ENCODE measurements around the gene LMO1. TPM values are rescaled to one million over a fixed set of nuclear protein-coding genes. Genes with fewer than 3 reads are reported as not detected.

LMO1 gene
- total and polyA plus RNA-seq, 10 of the 15 experiments (the other 5 are each of a cell fraction or from before 2014, with no cell fraction given) = not detected

DNA sequence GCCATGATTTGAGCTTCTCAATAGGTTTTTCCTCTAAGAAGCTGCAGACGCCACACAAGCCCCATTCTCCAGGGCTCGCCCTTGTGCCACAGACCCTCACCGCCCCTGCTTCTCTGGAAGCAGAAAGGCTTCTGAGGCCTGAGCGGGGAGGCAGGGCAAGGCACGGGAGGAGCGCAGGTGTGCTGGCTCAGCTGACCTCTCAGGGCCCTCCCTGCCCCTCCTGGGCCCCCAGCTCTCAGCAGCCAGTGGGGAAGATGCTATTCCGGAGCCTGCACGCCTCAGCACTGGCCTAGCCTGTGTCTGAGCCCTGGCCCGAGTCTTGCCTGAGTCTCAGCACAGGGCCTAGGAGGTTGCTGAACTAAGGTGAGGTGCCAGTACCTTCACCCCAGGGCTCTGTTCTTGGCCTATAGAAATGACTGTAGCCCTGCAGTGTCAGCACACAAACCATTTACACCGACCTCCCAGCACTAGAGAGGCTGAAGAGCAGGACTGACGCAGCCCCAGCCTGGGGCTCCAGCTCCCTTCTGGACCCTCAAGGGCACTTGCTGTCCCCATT lies 47.1 kb upstream of the LMO1 start:
- no peaks in the 10 kb centered on the region for H3K4me1 ChIP-seq (ENCODE audit: control insufficient read depth, insufficient read depth, low read length)
- no peaks in the 10 kb centered on the region for H3K27me3 ChIP-seq (replicated peaks in 1 of 2; ENCODE audit: control insufficient read depth in 2 of 2, insufficient read depth in 2 of 2, low read length in 1 of 2)
- no peak for FAIRE-seq
- H2AFZ ChIP-seq (ENCODE audit: control insufficient read depth, low read depth, low read length) = no peak overlapping the region
- no peak for ATAC-seq
- in situ Hi-C loops (cut with MboI) (no loop called here), intact Hi-C loops (cut with micrococcal nuclease; ENCODE audit: unreplicated experiment) (no loop called here)
- H3K79me2 ChIP-seq (ENCODE audit: control insufficient read depth, insufficient read depth, low read length) = no peaks in the 10 kb centered on the region
- no TSS peak for BruUV-seq (replicated peaks)
- SMC1A ChIA-PET (ENCODE audit: uncharacterized antibody, unreplicated experiment) = no interaction called here
- POLR2A ChIA-PET = no interaction called here
- RAD21 ChIA-PET (ENCODE audit: unreplicated experiment) = no interaction called here
- H3K36me3 ChIP-seq (ENCODE audit: control insufficient read depth in 2 of 2, insufficient read depth in 2 of 2, low read length in 1 of 2) = no peaks in the 10 kb centered on the region
- H3K27ac ChIP-seq (ENCODE audit: control insufficient read depth, insufficient read depth) = no peak overlapping the region
- whole genome bisulfite sequencing (ENCODE audit: insufficient coverage, insufficient replicate concordance, low lambda C conversion rate, missing lambda C conversion rate) = 30% methylated on average over 11 of the region's 11 CpGs
- H3K4me3 ChIP-seq = no peak overlapping the region
- no peaks in the 10 kb centered on the region for H3K9me3 ChIP-seq (replicated peaks; ENCODE audit: control insufficient read depth, insufficient read depth, low read length)
- no peak for DNase-seq (ENCODE audit: low read depth, low spot score)
- H4K20me1 ChIP-seq (ENCODE audit: control insufficient read depth, insufficient read depth) = no peaks in the 10 kb centered on the region
- CTCF ChIA-PET = interaction anchor here (0.9 kb wide), 1 partner anchor 48 kb away, joined by 4 read pairs; the partner anchor contains the start of gene LMO1
- TF ChIP-seq TAF1 (IDR thresholded peaks at IDR 0.05; ENCODE audit: borderline replicate concordance, low read depth, low read length) = no peak
- TF ChIP-seq BCL11A (IDR thresholded peaks at IDR 0.05; ENCODE audit: low read depth, low read length) = no peak
- TF ChIP-seq EZH2 (IDR thresholded peaks at IDR 0.05; ENCODE audit: borderline replicate concordance, control insufficient read depth, low read depth, low read length) = no peak
- TF ChIP-seq MEF2B (IDR thresholded peaks at IDR 0.05; ENCODE audit: partially characterized antibody, poor library complexity, severe bottlenecking) = no peak
- TF ChIP-seq, protein P1, sequence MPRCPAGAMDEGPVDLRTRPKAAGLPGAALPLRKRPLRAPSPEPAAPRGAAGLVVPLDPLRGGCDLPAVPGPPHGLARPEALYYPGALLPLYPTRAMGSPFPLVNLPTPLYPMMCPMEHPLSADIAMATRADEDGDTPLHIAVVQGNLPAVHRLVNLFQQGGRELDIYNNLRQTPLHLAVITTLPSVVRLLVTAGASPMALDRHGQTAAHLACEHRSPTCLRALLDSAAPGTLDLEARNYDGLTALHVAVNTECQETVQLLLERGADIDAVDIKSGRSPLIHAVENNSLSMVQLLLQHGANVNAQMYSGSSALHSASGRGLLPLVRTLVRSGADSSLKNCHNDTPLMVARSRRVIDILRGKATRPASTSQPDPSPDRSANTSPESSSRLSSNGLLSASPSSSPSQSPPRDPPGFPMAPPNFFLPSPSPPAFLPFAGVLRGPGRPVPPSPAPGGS (IDR thresholded peaks at IDR 0.05; ENCODE audit: borderline replicate concordance, insufficient read depth, low read depth, low read length, poor library complexity, severe bottlenecking) = no peak
- no peak for TF ChIP-seq KDM1A (IDR thresholded peaks at IDR 0.05; ENCODE audit: borderline replicate concordance)
- TF ChIP-seq, protein P2, sequence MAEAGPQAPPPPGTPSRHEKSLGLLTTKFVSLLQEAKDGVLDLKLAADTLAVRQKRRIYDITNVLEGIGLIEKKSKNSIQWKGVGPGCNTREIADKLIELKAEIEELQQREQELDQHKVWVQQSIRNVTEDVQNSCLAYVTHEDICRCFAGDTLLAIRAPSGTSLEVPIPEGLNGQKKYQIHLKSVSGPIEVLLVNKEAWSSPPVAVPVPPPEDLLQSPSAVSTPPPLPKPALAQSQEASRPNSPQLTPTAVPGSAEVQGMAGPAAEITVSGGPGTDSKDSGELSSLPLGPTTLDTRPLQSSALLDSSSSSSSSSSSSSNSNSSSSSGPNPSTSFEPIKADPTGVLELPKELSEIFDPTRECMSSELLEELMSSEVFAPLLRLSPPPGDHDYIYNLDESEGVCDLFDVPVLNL (IDR thresholded peaks at IDR 0.05; ENCODE audit: low read depth, low read length) = no peak
- no peak for TF ChIP-seq MYC (IDR thresholded peaks at IDR 0.05; ENCODE audit: insufficient read depth, insufficient read length, insufficient replicate concordance, low read length, severe bottlenecking)
- TF ChIP-seq BMI1 (IDR thresholded peaks at IDR 0.05; ENCODE audit: borderline replicate concordance) = no peak
- TF ChIP-seq, protein P3, sequence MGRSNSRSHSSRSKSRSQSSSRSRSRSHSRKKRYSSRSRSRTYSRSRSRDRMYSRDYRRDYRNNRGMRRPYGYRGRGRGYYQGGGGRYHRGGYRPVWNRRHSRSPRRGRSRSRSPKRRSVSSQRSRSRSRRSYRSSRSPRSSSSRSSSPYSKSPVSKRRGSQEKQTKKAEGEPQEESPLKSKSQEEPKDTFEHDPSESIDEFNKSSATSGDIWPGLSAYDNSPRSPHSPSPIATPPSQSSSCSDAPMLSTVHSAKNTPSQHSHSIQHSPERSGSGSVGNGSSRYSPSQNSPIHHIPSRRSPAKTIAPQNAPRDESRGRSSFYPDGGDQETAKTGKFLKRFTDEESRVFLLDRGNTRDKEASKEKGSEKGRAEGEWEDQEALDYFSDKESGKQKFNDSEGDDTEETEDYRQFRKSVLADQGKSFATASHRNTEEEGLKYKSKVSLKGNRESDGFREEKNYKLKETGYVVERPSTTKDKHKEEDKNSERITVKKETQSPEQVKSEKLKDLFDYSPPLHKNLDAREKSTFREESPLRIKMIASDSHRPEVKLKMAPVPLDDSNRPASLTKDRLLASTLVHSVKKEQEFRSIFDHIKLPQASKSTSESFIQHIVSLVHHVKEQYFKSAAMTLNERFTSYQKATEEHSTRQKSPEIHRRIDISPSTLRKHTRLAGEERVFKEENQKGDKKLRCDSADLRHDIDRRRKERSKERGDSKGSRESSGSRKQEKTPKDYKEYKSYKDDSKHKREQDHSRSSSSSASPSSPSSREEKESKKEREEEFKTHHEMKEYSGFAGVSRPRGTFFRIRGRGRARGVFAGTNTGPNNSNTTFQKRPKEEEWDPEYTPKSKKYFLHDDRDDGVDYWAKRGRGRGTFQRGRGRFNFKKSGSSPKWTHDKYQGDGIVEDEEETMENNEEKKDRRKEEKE (IDR thresholded peaks at IDR 0.05) = no peak
- TF ChIP-seq, protein P4, sequence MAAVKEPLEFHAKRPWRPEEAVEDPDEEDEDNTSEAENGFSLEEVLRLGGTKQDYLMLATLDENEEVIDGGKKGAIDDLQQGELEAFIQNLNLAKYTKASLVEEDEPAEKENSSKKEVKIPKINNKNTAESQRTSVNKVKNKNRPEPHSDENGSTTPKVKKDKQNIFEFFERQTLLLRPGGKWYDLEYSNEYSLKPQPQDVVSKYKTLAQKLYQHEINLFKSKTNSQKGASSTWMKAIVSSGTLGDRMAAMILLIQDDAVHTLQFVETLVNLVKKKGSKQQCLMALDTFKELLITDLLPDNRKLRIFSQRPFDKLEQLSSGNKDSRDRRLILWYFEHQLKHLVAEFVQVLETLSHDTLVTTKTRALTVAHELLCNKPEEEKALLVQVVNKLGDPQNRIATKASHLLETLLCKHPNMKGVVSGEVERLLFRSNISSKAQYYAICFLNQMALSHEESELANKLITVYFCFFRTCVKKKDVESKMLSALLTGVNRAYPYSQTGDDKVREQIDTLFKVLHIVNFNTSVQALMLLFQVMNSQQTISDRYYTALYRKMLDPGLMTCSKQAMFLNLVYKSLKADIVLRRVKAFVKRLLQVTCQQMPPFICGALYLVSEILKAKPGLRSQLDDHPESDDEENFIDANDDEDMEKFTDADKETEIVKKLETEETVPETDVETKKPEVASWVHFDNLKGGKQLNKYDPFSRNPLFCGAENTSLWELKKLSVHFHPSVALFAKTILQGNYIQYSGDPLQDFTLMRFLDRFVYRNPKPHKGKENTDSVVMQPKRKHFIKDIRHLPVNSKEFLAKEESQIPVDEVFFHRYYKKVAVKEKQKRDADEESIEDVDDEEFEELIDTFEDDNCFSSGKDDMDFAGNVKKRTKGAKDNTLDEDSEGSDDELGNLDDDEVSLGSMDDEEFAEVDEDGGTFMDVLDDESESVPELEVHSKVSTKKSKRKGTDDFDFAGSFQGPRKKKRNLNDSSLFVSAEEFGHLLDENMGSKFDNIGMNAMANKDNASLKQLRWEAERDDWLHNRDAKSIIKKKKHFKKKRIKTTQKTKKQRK (IDR thresholded peaks at IDR 0.05; ENCODE audit: low read depth, low read length) = no peak
- TF ChIP-seq, protein P5, sequence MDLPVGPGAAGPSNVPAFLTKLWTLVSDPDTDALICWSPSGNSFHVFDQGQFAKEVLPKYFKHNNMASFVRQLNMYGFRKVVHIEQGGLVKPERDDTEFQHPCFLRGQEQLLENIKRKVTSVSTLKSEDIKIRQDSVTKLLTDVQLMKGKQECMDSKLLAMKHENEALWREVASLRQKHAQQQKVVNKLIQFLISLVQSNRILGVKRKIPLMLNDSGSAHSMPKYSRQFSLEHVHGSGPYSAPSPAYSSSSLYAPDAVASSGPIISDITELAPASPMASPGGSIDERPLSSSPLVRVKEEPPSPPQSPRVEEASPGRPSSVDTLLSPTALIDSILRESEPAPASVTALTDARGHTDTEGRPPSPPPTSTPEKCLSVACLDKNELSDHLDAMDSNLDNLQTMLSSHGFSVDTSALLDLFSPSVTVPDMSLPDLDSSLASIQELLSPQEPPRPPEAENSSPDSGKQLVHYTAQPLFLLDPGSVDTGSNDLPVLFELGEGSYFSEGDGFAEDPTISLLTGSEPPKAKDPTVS (IDR thresholded peaks at IDR 0.05; ENCODE audit: low read depth, low read length) = no peak
- no peak for TF ChIP-seq HDAC2 (IDR thresholded peaks at IDR 0.05)
- H3K9ac ChIP-seq (ENCODE audit: control insufficient read depth, insufficient read depth, low read length) = no peak overlapping the region
- no peak overlapping the region for H3K4me2 ChIP-seq (ENCODE audit: control insufficient read depth, insufficient read depth)

Measured in GM12878 (cell line).